Thyroid gland (tissue), 4 donors: Measurements from ENCODE around the gene TNRC18.

Source experiments
- CTCF ChIP-seq, 6 experiments: fragments of 200-600 bp in 3 of 6; fragments of 450-650 bp in 3 of 6; sonication (generic) in 3 of 6; IDR thresholded peaks; one replicate each; pipeline ENCODE4 v1.5.1; 2016 to 2019; ENCODE audit warnings: antibody characterized with exemption in 6 of 6, mild to moderate bottlenecking in 2 of 6, inconsistent platforms in 1 of 6, moderate library complexity in 1 of 6
- POLR2A ChIP-seq, 2 donors: fragments of 450-650 bp; IDR thresholded peaks; one replicate each; pipeline ENCODE4 v1.6.1; 2017; ENCODE audit warnings: antibody characterized with exemption in 2 of 2, mild to moderate bottlenecking in 2 of 2, moderate library complexity in 1 of 2

- TF ChIP-seq CTCF (IDR thresholded peaks at IDR 0.05) (no peak), POLR2A (IDR thresholded peaks at IDR 0.05) (no peak)
These were observed 10.2 kb downstream of the TNRC18 start for GRCh38 chr7:5413449-5413786.
